CD4-positive, alpha-beta T cell treated with Interleukin-4 for 4 hours (primary cell): Measurements from ENCODE around the gene KCNMB2.
"Not testable (repeated sequence)": the region's sequence is repeated elsewhere in the genome, so short reads cannot be mapped to it uniquely, and the experiment has no call there.

Source experiments
- DNase-seq: peaks from one replicate; pipeline ENCODE4 v3.0.0-alpha.2; 2020

KCNMB2 gene

DNA sequence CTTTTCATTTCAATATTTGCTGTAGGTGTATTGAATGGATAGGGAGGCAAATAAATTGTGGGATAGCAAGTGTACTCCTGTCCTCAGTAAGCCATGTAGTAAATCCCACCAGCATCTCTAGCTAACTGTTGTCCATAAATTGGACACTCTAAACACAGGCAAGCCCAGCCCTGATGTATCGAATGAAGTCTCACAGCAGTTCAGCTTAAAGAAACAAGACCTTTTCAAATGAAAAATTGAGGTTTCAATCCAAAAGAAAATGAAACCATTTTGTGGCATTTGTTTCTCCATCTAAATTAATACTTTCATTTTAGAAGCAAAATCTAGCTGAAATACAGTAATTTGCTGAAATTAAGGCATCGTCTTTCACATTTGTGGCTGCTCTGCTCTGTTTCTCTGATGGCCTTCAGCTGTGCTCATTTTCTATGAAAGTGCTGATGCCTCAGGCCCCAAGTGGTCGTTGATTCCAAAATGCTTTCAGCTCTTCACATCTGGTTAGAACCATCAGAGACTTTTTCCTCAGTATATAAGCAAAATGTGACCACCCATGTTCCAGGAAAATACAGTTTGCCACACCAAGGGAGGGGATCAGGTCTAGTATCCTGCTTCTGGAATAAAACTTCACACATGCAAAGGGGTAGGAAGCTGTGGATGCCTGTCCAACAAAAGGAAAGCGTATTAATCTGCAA, 290.3 kb downstream of the KCNMB2 start:
- DNase-seq = no peak

DNA sequence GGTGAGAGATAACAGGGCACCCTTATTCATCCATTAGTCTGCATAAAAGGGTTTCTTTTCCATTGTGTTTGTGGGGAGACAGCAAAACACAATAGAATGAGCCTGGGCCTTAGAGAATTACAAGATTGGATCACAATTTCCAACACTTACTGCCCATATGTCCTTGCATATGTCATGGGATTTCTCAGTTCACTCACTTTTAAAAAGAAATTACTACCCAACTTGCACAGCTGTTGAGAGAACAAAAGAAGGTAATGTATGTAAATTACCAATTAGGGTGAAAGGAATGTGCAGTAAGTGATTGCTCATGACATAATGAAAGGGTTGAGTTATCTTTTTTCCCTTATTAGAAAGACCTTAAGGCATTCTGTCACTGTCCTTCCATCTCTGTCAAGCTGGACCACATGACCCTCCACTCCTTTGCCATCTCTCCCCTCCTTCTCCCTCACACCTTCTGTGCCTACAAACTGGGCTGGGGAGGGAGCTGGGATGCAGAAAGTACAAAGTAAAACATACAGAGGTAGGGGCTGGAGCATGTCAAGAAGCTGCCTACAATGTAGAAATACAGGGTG, 291.1 kb downstream of the KCNMB2 start:
- no peak for DNase-seq

DNA sequence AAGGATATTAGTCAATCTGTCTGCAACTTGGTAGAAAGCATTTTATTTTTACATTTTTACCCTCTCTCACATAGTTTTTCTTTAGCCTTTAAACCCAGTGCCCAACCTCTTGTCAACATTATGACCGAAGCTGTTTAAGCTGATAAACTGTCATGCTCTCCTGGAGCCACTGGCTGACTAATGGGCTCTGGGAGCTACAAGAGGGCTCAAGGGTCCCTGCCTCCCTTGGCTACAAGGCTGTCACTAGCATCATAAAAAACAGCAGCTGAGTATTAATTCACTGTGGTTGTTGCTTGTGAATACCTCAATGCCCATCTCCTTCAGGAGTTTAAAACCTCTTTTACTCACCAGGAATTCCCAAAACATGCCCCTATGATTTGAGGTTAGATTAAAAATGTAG, 297.5 kb downstream of the KCNMB2 start:
- DNase-seq = no peak

DNA sequence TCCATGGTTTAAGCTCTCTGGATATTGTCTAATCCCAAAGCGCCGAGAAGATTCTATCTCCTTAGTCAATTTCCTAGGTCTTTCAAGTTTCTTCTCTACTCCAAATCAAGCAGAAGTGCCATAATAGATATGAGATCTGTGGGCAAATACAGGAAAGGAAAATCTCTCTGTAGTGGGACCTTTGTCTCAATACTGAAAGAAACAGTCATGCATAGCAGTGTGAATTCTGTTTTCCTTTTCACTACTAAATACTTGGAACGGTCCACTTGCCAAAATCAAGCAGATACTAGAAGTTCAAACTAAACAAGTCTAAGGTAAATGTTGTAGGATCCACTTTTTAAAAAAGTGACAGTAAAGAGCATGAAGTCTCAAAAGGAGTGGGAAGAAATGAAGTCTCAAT, 298.8 kb downstream of the KCNMB2 start:
- no peak for DNase-seq

DNA sequence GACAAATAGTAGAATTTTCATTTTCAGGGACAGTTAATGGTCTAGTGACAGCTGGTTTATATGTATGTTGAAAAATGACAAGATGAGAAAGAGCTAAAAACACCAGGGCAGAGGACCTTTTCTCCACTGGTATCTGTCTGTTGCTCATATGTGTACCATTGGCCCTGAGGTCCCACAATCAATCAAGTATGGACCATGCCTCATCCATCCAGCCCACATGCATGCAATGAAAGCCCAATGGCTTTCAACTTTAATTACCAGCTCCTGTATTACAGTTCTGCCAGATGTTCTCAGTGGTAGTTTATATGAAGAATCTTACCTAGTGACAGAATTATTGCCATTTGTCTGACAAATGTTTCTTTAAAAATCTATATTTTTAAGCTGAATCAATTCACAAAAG, 301.3 kb downstream of the KCNMB2 start:
- no peak for DNase-seq

DNA sequence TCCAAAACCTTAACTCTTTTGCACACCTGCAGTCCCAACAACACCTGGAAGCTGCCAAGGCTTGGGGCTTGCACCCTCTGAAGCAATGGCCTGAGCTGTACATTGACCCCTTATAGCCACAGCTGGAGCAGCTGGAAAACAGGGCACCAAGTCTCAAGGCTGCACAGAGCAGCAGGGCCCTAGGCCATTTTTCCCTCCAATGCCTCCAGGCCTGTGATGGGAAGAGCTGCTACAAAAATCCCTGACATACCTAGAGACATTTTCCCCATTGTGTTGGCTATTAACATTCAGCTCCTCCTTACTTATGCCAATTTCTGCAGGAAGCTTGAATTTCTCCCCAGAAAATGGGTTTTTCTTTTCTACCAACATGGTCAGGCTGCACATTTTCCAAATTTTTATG, 304.4 kb downstream of the KCNMB2 start:
- DNase-seq = no peak

DNA sequence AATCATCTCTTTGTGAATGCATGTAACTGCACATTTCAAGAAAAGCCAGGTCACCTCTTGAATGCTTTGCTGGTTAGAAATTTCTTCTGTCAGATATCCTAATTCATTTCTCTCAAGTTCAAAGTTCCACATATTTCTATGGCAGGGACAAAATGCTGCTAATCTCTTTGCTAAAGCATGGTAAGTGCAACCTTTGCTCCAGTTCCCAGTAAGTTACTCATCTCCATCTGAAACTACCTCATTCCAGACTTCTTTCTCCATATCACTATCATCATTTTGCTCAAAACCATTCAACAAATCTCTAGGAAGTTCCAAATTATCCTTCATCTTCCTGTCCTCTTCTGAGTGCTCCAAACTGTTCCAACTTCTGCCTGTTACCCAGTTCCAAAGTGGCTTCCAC, 304.8 kb downstream of the KCNMB2 start:
- DNase-seq = no peak

DNA sequence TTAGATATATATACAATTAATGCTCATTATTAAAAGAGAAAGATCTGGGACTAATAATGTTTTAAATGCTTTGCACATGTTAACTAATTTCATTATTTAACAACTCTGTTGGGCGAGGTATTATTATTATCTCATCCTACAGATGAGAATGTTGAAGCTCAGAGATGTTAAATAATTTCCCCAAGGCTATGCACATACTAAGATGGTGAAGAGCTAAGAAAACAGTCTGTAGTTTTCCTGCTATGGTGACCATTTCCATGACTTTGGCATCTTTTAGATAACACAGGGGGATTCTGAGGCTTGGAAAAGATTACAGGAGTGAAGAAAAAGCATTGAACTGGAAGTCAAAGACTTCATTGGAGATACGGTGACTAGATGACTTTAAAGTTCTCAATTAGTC, 308.7 kb downstream of the KCNMB2 start:
- DNase-seq = no peak

DNA sequence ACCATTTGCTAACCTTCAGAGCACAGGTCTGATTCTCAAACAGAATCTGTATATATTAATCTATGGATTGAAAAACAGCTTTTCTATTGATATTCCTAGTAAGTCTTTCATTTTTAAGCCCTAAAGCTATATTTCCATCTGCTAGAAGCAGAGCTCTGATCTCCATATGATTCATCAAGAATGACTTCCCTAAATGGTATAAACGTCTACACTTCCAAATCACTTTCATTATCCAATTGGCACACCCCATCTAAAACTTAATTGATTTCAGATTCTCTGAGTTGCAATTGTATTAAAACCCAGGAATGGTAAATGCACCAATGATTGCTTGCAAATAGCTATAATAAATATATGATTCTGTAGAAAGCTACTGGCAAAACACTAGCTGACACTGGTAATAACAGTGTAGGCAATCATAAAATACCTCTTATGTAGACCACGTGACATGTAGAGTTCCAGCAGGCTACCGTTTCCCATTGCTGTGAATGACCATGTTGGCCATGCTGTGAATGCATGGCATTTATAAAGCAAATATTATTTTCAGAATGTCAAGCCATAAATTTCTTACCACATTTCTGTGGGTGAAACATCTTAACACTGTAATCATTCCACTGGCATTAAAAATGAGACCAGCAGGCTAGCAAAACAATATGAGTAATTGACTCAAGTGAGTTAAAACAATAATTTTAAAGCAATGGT, 309.3 kb downstream of the KCNMB2 start:
- no peak for DNase-seq

DNA sequence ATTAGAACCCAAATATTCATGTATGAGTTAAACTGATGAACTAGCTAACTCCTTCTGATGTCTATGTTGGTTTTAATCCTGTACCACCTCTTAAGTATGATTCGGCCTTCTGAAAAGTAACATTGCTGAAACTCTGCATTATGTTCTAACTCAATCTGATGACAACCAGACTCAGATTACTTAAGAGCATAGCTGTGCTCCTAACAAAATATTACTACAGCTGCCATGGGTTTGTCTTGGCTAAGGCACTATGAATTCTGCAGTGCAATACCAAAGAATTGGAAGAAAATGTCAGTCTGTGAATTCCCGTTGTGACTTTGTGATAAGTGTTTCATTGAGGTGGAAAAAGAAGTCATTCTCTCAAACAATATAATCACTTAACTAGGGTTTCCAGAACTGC, 311.0 kb downstream of the KCNMB2 start:
- no peak for DNase-seq

DNA sequence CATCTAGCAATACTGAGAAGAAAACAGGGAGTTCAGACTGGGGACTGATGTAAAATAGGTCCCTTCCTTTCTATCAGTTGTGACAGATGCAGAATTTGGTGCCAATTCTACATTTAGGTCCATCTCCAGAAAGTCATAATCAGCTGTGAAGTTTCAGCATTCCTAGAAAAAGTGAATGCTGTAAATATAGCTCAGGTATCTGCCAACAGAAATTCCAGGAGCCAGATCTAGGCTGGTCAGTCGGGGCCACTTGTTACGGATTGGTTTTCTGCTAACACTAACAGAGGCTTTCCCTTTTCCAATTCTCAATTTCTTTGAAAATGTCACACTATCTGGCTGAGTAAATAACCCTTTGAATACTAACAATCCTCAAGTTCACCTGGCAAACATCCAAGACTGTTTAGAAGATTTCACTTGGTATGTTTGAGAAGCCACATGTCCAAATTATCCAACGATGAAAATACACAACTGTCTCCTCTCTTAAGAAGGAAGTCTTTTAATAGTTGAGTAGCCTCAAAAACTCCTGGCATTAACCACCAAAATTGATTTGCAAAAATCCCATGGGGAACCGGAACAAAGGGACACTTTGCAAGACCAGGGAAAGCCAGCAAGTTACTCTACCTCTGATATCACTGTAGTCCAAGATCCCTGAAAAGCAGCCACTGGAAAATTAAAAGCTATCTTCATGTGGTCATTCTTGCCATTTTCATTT, 313.1 kb downstream of the KCNMB2 start:
- DNase-seq = no peak

DNA sequence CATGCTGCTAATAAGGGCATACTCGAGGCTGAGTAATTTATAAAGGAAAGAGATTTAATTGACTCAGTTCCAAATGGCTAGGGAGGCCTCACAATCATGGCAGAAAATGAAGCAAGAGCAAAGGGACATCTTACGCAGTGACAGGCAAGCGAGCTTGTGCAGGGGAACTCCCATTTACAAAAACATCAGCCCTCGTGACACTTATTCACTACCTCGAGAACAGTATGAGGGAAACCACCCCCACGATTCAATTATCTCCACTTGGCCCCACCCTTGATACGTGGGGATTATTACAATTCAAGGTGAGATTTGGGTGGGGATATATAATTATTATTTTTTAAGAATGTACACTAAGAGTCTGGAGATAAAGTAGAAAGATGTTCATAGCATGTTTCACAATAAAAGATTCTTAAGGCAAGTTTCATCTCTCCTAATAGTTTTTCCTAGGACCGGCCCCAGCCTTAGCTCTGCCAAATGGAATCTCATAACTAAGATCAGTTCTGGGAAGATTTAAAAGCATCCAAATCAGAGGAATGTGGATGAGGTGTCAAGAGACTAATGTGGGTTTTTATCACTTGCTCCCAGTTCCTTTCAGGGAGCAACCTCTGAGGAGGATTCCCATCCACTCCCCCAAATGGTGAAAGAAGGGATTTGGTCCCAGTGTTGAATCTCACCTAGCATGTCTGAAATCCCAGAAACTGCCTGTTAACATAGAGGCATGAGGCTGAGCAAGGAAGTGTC, 314.4 kb downstream of the KCNMB2 start:
- no peak for DNase-seq

DNA sequence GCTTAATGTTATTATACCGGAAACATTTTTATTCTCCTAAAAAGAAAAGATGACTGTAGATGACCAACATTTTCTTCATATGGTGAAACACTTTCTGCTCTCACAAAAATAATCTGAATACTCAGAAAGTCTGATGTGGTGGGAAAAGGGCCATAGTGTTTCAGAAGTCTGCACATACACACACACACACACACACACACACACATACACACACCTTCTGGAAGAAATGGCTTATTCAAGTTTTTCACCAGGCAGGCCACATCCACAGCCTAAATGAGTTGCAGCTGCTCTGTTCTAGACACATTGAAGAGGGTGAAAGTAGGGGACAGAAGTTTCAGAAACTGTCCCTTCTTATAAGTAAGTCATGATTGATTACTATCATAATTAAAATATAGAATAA, 315.3 kb downstream of the KCNMB2 start:
- DNase-seq = no peak

DNA sequence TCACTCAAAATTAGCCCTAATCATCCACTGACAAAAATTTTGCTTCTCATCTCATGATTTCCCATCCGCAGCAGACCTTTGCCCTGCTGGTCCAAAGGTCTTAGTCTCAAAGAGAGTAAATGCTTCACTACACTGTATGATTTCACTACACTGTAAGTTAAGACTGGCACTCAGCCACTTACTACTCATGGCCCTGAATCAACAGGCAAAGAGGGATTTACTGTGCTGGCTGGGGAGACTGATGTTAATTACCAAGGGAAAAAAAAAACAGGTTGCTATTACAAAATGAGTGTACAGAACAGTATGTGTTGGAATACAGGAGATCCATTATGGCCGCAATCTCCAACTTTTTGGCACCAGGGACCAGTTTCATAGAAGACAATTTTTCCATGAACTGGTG, 320.6 kb downstream of the KCNMB2 start:
- no peak for DNase-seq

DNA sequence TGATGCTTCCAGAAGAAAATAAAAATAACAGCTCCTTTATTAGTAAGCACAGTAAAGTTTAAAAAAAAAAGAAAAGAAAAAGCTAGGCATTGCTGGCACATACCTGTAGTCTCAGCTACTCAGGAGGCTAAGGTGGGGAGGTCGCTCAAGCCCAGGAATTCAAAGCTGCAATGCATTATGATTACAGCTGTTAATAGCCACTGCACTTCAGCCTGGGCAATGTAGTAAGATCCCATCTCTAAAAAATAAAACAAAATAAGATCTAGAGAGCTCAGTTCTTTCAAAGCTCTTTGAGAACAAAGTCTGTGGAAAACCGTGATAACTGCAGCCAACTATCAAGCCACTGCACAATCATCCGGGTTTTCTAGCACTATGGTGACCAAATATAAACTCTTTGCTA, 323.1 kb downstream of the KCNMB2 start:
- DNase-seq = no peak

DNA sequence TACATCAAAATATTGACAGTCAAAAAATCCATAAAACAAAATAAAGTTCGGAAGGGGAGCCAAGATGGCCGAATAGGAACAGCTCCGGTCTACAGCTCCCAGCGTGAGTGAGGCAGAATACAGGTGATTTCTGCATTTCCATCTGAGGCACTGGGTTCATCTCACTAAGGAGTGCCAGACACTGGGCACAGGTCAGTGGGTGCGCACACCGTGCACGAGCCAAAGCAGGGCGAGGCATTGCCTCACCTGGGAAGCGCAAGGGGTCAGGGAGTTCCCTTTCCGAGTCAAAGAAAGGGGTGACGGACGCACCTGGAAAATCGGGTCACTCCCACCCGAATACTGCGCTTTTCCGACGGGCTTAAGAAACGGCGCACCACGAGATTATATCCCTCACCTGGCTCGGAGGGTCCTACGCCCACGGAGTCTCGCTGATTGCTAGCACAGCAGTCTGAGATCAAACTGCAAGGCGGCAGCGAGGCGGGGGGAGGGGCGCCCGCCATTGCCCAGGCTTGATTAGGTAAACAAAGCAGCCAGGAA, 323.7 kb downstream of the KCNMB2 start:
- not testable (repeated sequence) for DNase-seq

DNA sequence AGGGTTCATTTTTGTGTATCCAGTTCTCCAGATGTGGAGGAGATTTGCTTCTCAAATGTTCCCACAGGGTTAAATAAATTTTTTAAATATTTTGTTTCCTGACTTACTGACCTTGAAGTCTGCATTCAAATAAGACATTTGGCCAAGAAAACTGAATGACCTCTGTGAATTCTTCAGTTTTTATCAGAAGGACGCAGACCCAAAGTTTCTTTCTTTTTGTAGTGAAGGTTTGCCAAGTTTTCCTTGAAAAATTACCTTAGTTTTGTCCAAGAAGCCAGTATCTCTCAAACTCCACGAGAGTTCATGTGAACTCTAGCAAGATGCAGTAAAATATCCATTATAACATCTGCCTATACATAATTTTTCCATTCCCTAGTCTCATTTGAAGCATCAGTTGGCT, 332.4 kb downstream of the KCNMB2 start:
- no peak for DNase-seq

DNA sequence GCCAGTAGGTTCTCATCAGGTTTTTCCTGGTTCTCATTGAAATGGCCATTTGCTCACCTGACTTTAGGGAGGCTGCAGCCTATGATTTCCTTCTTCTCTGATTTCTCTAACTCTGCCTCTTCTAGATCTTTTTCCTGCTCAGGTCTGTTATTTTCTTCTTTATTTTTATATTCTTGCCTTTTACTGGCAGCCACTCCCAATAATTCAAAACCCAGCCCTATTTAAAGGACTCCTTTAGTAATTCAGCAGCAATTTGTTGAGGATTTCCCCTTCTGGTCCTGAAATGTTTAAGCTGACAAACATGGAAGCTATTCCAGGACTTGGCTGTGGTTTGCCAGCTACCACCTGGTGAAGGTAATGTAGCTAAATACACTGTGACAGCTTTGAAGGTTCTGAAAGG, 333.8 kb downstream of the KCNMB2 start:
- DNase-seq = no peak

DNA sequence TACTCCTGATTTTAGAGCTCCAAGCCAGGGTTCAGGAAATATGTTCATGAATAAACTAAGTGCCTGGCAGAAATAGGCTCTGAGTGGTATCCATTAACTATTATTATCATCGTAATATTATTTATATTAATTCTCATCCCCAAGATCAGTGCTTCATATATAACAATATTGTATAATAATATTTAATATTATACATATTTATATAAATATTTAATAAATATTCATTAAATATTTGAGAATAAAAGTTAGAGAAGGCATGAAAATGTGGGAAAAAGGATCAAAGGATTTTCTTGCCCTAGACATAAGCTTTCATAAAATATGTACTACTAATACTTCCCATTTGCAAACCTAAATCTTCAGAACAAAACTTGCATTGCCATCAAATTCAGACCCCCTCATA, 338.9 kb downstream of the KCNMB2 start:
- DNase-seq = no peak

DNA sequence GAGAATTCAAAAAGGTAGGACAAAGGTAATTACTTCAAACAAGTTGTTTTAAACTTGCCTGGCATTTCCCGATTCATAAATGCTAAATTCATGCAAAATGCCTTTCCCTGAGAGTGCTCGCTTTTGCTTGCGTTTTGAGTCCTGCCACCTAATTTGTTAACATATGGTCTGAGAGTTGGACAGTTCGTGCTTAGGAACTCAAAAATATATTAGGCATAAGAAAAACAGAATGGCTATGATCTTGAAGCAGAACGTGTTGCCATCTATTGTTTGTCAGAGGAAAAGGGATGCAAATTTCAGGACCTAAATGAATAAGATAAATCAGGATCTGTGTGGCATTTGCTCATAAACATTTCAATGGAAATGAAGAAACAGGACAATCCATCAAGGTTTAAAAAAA, 339.6 kb downstream of the KCNMB2 start:
- DNase-seq = no peak

DNA sequence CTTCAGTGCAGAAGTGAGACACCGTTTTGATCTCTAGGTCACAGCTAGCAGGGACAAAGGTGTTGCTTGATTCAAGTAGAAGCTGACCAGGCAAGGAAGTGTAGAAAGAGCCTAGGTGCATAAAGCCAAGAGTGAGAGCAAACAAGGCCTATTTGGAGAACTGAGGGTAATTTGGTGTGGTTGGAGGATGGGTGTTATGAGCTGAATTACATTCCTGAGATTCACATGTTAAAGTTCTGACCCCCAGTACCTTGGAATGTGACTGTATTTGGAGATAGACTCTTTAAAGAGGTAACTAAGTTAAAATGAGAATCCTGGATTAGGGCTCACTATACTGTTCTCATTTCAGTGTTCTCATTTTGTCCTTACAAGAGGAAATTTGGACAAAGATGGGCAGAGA, 344.0 kb downstream of the KCNMB2 start:
- DNase-seq = no peak
